Ovary (tissue), 9 donors: Measurements from ENCODE around the gene CCL4L2. TPM values are rescaled to one million over a fixed set of nuclear protein-coding genes. Genes with fewer than 3 reads are reported as not detected.
"Not testable (repeated sequence)": the region's sequence is repeated elsewhere in the genome, so short reads cannot be mapped to it uniquely, and the experiment has no call there.

Experiments
- DNase-seq, 5 donors: peaks; one replicate each; pipeline ENCODE4 v3.0.0-alpha.2; 2019 to 2020
- H3K27ac ChIP-seq, 2 donors: fragments of 200-600 bp; one replicate each; pipeline versions ENCODE4 v1.5.1 to v1.8.0; 2019 to 2022
- H3K27me3 ChIP-seq: fragments of 200-600 bp; one replicate; pipeline ENCODE4 v1.8.0; 2022
- H3K36me3 ChIP-seq: fragments of 200-600 bp; sonication (generic); one replicate; pipeline ENCODE4 v1.5.1; 2019
- H3K4me1 ChIP-seq: one replicate; pipeline ENCODE4 v1.8.1; 2013; ENCODE audit warnings: mild to moderate bottlenecking, moderate library complexity; ENCODE audit not compliant: insufficient read depth
- H3K4me3 ChIP-seq: fragments of 200-600 bp; sonication (generic); one replicate; pipeline ENCODE4 v1.5.1; 2017
- H3K9me3 ChIP-seq, 2 donors: fragments of 200-600 bp in 1 of 2; sonication (generic) in 1 of 2; one replicate each; pipeline versions ENCODE4 v1.5.1 to v1.8.1; 2013 to 2019; ENCODE audit warnings: mild to moderate bottlenecking in 1 of 2, moderate library complexity in 1 of 2
- CTCF ChIP-seq, 3 donors: fragments of 450-650 bp in 2 of 3; fragments of 200-600 bp in 1 of 3; IDR thresholded peaks; one replicate each; pipeline versions ENCODE4 v1.5.1 to v1.8.0; 2016 to 2022; ENCODE audit warnings: antibody characterized with exemption in 3 of 3, mild to moderate bottlenecking in 1 of 3
- EP300 ChIP-seq: sonication (generic); formaldehyde crosslinking; IDR thresholded peaks from one replicate; pipeline ENCODE4 v1.6.1; 2017; ENCODE audit warnings: antibody characterized with exemption
- POLR2A ChIP-seq: fragments of 450-650 bp; IDR thresholded peaks from one replicate; pipeline ENCODE4 v1.6.1; 2017; ENCODE audit warnings: antibody characterized with exemption, mild to moderate bottlenecking, moderate library complexity
- WGBS, 3 donors: extraction: QIAGEN DNeasy Blood & Tissue Kit in 1 of 3; methylation state at CpG; one replicate each; pipeline versions ENCODE4 v1.1.5 to v1.1.7; 2013 to 2017; 5-methylcytosine and 5-hydroxymethylcytosine counted together
- intact Hi-C, 4 donors: fragments of 100-400 bp; cut with DNase I; formaldehyde crosslinking; loops; one replicate each; pipeline versions ENCODE4 v1.11.0 to v1.15.1; 2022 to 2023
- polyA plus RNA-seq, 2 donors: library from polyadenylated mRNA; stranded (reverse); fragments of 200-250 nt in 1 of 2; fragments of 350-450 nt in 1 of 2; fragmentation: Illumina TruSeq in 1 of 2; extraction: RNeasy Lipid Tissue Mini Kit (QIAGEN cat#74804) in 1 of 2; gene quantifications; one replicate each; pipeline ENCODE4 v1.2.3, GENCODE V29; 2013 to 2014
- total RNA-seq, 7 donors: library from RNA; depleted of rRNA in 2 of 7; stranded (reverse); fragments of >200 nt in 2 of 7; fragmentation: NEBNext Ultra II Directional in 3 of 7; extraction: Animal tissue kit (Norgen Biotek cat#: 25700) in 3 of 7; gene quantifications; one replicate each; pipeline versions ENCODE4 v1.1.0 to v1.2.4, GENCODE V29; 2016 to 2023
- donor health status: DM: no; HTN: no; CAD: no; lungs with moderate emphysema.
- donor health status: DM: no; HTN: no; CAD: no.
- donor health status: Bipolar disorder and iron deficiency.
- donor health status: DM: yes; HTN: yes; CAD: no.
- donor health status: DM: no; HTN: no; CAD: no.
- donor health status: DM: yes; HTN: yes; CAD: no.

The CCL4L2 gene
- total and polyA plus RNA-seq, 9 donors, result 0.42 to 13.1 (median 1.4) TPM; not detected in 1

- no peak for DNase-seq
- H3K4me3 ChIP-seq, result no peak overlapping the region
- no peaks in the 10 kb centered on the region for H3K27me3 ChIP-seq
- H3K36me3 ChIP-seq, result no peaks in the 10 kb centered on the region
- peaks cover 2% of the 10 kb centered on the region for H3K4me1 ChIP-seq
- no peak overlapping the region for H3K27ac ChIP-seq
- TF ChIP-seq CTCF (IDR thresholded peaks at IDR 0.05) (no peak), EP300 (no peak), POLR2A (no peak)
- H3K9me3 ChIP-seq, result no peaks in the 10 kb centered on the region
- intact Hi-C loops, result no loop called here
Observed at GRCh38 chr17:36209575-36209974, 1.3 kb upstream of the CCL4L2 start.

- intact Hi-C loops, H3K9me3 ChIP-seq, H3K27me3 ChIP-seq, DNase-seq, H3K27ac ChIP-seq, H3K4me3 ChIP-seq, H3K4me1 ChIP-seq, H3K36me3 ChIP-seq: not testable (repeated sequence)
- 66 to 80% (median 80%) methylated on average over 9 to 10 of the region's 10 CpGs for WGBS, 3 donors
Observed at GRCh38 chr17:36211484-36212271, 815 bp downstream of the CCL4L2 start.

GRCh38 chr17:36212272-36212605, 1.4 kb downstream of the CCL4L2 start:
- H3K36me3 ChIP-seq, result no peaks in the 10 kb centered on the region
- no peaks in the 10 kb centered on the region for H3K27me3 ChIP-seq
- H3K4me1 ChIP-seq, result no peaks in the 10 kb centered on the region
- 45 to 71% (median 60%) methylated on average over 4 of the region's 4 CpGs for WGBS, 3 donors
- H3K9me3 ChIP-seq, result no peaks in the 10 kb centered on the region
- H3K27ac ChIP-seq, result no peak overlapping the region
- H3K4me3 ChIP-seq, result no peak overlapping the region
- no peak for TF ChIP-seq POLR2A
- no peak for TF ChIP-seq EP300
- TF ChIP-seq CTCF (IDR thresholded peaks at IDR 0.05), result no peak
- no peak for DNase-seq
- intact Hi-C loops, result no loop called here

GRCh38 chr17:36212966-36213365, 2.1 kb downstream of the CCL4L2 start:
- 95 to 96% (median 95%) methylated on average over 3 of the region's 3 CpGs for WGBS, 3 donors
- no peak for DNase-seq

More at GRCh38 chr17:36212966-36213365, 2.1 kb downstream of the CCL4L2 start:
- no peak overlapping the region for H3K27ac ChIP-seq
- no peaks in the 10 kb centered on the region for H3K9me3 ChIP-seq
- intact Hi-C loops, result no loop called here
- TF ChIP-seq CTCF (IDR thresholded peaks at IDR 0.05) (no peak), EP300 (no peak), POLR2A (no peak)
- H3K36me3 ChIP-seq, result no peaks in the 10 kb centered on the region
- no peak overlapping the region for H3K4me3 ChIP-seq
- no peaks in the 10 kb centered on the region for H3K4me1 ChIP-seq
- H3K27me3 ChIP-seq, result no peaks in the 10 kb centered on the region
